Airway epithelial cell (primary cell): ENCODE measurements around the gene NEU3. TPM values are rescaled to one million over a fixed set of nuclear protein-coding genes. Genes with fewer than 3 reads are reported as not detected.

Experiments used
- total RNA-seq: library from RNA; depleted of rRNA; stranded (reverse); fragments of >200 nt; gene quantifications from 2 replicates; pipeline ENCODE4 v1.2.3, GENCODE V29; 2015

The NEU3 gene
- total RNA-seq = 5.2 and 6.2 TPM in 2 replicates

DNA sequence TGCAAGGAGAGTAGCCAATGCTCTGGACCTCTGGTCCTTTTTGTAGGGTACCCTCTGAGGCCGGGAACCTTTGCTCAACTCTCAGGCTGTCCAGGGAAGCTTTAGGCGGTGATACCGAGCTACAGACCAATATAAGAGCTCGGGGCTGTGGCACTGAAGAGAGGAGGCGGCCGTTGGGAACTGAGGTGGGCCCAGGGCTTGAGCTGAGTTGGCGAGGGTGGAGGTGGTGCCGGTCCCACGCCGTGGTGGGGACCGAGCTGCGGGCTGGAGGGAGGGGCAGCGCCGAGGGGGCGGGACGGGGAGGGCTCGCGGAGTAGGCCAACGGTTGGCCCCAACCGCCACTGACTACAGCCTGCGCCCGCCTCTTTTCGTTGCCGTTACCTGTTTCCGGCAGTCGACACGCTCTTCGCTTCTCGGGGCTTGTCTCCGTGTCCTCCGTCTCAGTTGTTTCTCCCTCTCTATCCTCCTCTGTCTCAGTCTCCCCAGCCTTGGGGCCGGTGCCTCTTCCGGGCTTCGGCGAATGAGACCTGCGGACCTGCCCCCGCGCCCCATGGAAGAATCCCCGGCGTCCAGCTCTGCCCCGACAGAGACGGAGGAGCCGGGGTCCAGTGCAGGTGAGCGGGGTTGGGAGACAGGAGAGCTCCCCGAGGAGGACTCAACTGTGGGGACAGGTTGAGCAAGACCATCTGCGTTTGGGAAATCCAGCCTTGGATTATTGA, at the start of gene NEU3:
Gene NEU3 (plus strand): TSS at position 393 of the 719 bp plus-strand sequence. CDS start 128 bp downstream, at position 521.

DNA sequence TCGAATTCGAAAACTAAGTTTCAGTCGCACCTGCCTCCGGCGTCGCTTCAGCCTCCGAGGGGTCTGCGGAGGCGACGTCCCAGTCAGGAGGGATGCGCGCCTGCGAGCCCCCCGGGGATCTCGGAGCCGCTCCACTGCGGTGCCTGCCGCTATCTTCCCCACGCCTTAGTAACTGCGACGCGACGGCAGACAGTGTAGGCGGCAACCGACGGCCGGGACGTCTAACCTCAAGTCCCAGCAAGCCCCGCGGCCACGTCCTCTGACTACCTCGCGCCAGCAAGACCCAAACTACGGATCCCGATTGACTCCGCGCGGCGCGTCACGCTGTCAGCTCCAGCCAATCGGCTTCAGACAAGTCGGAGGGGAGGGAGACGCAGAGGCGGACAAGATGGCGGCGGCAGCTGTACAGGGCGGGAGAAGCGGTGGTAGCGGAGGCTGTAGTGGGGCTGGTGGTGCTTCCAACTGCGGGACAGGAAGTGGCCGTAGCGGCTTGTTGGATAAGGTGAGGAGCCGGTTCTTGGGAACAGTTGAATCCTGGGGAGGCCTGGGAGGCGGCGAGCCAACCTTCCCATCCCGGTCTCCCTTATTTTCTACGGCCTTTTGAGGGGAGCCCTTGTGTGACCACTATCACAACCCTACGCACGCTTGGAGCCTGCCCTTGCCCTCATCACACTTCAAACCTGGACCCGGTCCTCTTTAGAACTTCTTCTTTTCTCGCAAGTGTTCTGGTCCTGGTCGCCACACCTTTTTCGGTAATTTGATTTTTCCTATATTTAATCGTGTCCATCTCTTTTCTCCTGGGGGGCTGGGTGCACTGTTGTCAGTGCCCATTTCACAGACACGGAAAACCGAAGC, 39.6 kb upstream of the NEU3 start, which contains the start of the genes SPCS2 and XRRA1:
Gene SPCS2 (plus strand): TSS at position 369 of the 855 bp plus-strand sequence. CDS start 20 bp downstream, at position 389.
Gene XRRA1 (minus strand): TSS at position 194 of the 855 bp plus-strand sequence. CDS start 8,213 bp downstream, outside the sequence.

Other genes with a start within 250 kb of the NEU3 start
- 6.5 and 10.8 TPM in 2 replicates for gene RNF169, start 240.1 kb upstream of the NEU3 start, total RNA-seq
- 14.7 and 17.1 TPM in 2 replicates for gene XRRA1, start 39.8 kb upstream of the NEU3 start, total RNA-seq
- 23.2 and 65.3 TPM in 2 replicates for gene SPCS2, start 39.7 kb upstream of the NEU3 start, total RNA-seq
- not detected in 2 replicates for gene OR2AT4, start 107.9 kb downstream of the NEU3 start, total RNA-seq
- gene SLCO2B1, start 162.2 kb downstream of the NEU3 start, total RNA-seq = 0.07 and 0.09 TPM in 2 replicates